H1 (cell line): ENCODE results near the gene GPSM1. TPM values are rescaled to one million over a fixed set of nuclear protein-coding genes. Genes with fewer than 3 reads are reported as not detected.
A peak's percentile ranks its signal among the peaks of the same experiment; 100 is the strongest.

ENCODE experiments used
- CTCF ChIA-PET: fragments of 300-600 bp; sonication (Branson Sonifier 250); formaldehyde crosslinking; loops from one replicate; lab custom pipeline; 2021; ENCODE audit not compliant: partially characterized antibody; lab: Charles Lee
- POLR2A ChIA-PET: fragments of 300-600 bp; sonication (Branson Sonifier 250); formaldehyde crosslinking; loops from one replicate; lab custom pipeline; 2021; ENCODE audit warnings: inconsistent platforms; ENCODE audit not compliant: partially characterized antibody; lab: Charles Lee
- DNase-seq, 2 experiments: peaks; one replicate each; pipeline versions ENCODE4 v3.0.0 to v3.0.0-alpha.2; 2010 to 2022; ENCODE audit warnings: low spot score in 2 of 2, low read depth in 1 of 2, mixed read lengths in 1 of 2
- FAIRE-seq: peaks from 2 replicates; lab custom pipeline; 2011; peaks lifted over from hg19 to GRCh38; lab: Jason Lieb, UNC
- H2AFZ ChIP-seq: 2 replicates; pipeline ENCODE4 v1.8.1; 2012; ENCODE audit warnings: low read length, inconsistent platforms
- H2AK5ac ChIP-seq: 2 replicates; pipeline ENCODE4 v1.6.1; 2013; ENCODE audit warnings: low read depth, low read length
- H2BK120ac ChIP-seq: replicated peaks from 2 replicates; pipeline ENCODE3; 2013; ENCODE audit warnings: low read depth, low read length, inconsistent platforms
- H2BK12ac ChIP-seq: 2 replicates; pipeline ENCODE4 v1.6.1; 2013; ENCODE audit warnings: low read depth, low read length
- H2BK15ac ChIP-seq: 2 replicates; pipeline ENCODE4 v1.6.1; 2013; ENCODE audit warnings: low read length
- H2BK20ac ChIP-seq: 2 replicates; pipeline ENCODE4 v1.6.1; 2013; ENCODE audit warnings: low read length
- H2BK5ac ChIP-seq: 2 replicates; pipeline ENCODE4 v1.6.1; 2013; ENCODE audit warnings: low read depth, low read length
- H3K14ac ChIP-seq: 2 replicates; pipeline ENCODE4 v1.6.1; 2013; ENCODE audit warnings: inconsistent platforms; ENCODE audit not compliant: insufficient read length
- H3K18ac ChIP-seq: 2 replicates; pipeline ENCODE4 v1.6.1; 2013; ENCODE audit warnings: low read length; ENCODE audit errors: extremely low read depth
- H3K23ac ChIP-seq: 2 replicates; pipeline ENCODE4 v1.6.1; 2013; ENCODE audit warnings: inconsistent platforms; ENCODE audit not compliant: insufficient read length
- H3K23me2 ChIP-seq: 2 replicates; pipeline ENCODE4 v1.6.1; 2013; ENCODE audit warnings: low read depth, low read length
- H3K27ac ChIP-seq: 2 replicates; pipeline ENCODE4 v1.6.1; 2011; ENCODE audit warnings: low read depth, low read length, inconsistent platforms
- H3K27me3 ChIP-seq, 4 experiments: replicated peaks in 1 of 4; 1 replicate in 1 of 4; 2 replicates in 3 of 4; pipeline versions ENCODE4 v1.6.1 to v1.8.1; 2011 to 2013; ENCODE audit warnings: low read length in 3 of 4, mild to moderate bottlenecking in 3 of 4, inconsistent platforms in 2 of 4, mixed read lengths in 2 of 4, moderate library complexity in 1 of 4; ENCODE audit not compliant: control insufficient read depth in 3 of 4, insufficient read depth in 3 of 4; ENCODE audit errors: extremely low read depth in 1 of 4
- H3K36me3 ChIP-seq, 4 experiments: 2 replicates each; pipeline versions ENCODE4 v1.6.1 to v1.8.1; 2011 to 2013; ENCODE audit warnings: mild to moderate bottlenecking in 4 of 4, low read length in 3 of 4, moderate library complexity in 2 of 4, control low read depth in 1 of 4, inconsistent platforms in 1 of 4; ENCODE audit not compliant: insufficient read depth in 4 of 4, control insufficient read depth in 2 of 4
- H3K4ac ChIP-seq: replicated peaks from 2 replicates; pipeline ENCODE3; 2013; ENCODE audit warnings: low read length, low read depth, mixed read lengths, inconsistent platforms; ENCODE audit not compliant: insufficient read length
- H3K4me1 ChIP-seq, 4 experiments: replicated peaks in 1 of 4; 1 replicate in 1 of 4; 2 replicates in 3 of 4; pipeline versions ENCODE4 v1.6.1 to v1.8.1; 2011 to 2013; ENCODE audit warnings: low read length in 3 of 4, inconsistent platforms in 2 of 4, mixed read lengths in 1 of 4; ENCODE audit not compliant: insufficient read depth in 4 of 4, control insufficient read depth in 3 of 4
- H3K4me2 ChIP-seq, 2 experiments: 2 replicates each; pipeline versions ENCODE4 v1.6.1 to v1.8.1; 2011 to 2013; ENCODE audit warnings: low read depth in 2 of 2, low read length in 2 of 2, control low read depth in 1 of 2, inconsistent platforms in 1 of 2, mild to moderate bottlenecking in 1 of 2; ENCODE audit not compliant: insufficient read depth in 1 of 2
- H3K4me3 ChIP-seq, 4 experiments: fragments of 200-600, 300-600 bp in 1 of 4; sonication (generic), shearing (Covaris generic), sonication (Bioruptor Twin) in 1 of 4; 2 replicates each; pipeline versions ENCODE4 v1.5.1 to v1.8.1; 2011 to 2016; ENCODE audit warnings: low read length in 4 of 4, low read depth in 3 of 4, control low read depth in 2 of 4, inconsistent platforms in 2 of 4, mild to moderate bottlenecking in 2 of 4, mixed read lengths in 1 of 4, moderate library complexity in 1 of 4; ENCODE audit not compliant: insufficient read depth in 2 of 4; ENCODE audit errors: extremely low read depth in 1 of 4
- H3K56ac ChIP-seq: replicated peaks from 2 replicates; pipeline ENCODE3; 2013; ENCODE audit warnings: low read depth, mild to moderate bottlenecking, mixed read lengths, low read length, inconsistent platforms; ENCODE audit not compliant: insufficient read length
- H3K79me1 ChIP-seq: 2 replicates; pipeline ENCODE4 v1.6.1; 2013; ENCODE audit warnings: low read depth, low read length, control low read depth
- H3K79me2 ChIP-seq, 2 experiments: 2 replicates each; pipeline versions ENCODE4 v1.6.1 to v1.8.1; 2012 to 2013; ENCODE audit warnings: low read length in 2 of 2, mild to moderate bottlenecking in 2 of 2, inconsistent platforms in 1 of 2; ENCODE audit not compliant: insufficient read depth in 2 of 2, control insufficient read depth in 1 of 2
- H3K9ac ChIP-seq, 4 experiments: replicated peaks in 1 of 4; 1 replicate in 1 of 4; 2 replicates in 3 of 4; pipeline versions ENCODE4 v1.6.1 to v1.8.1; 2011 to 2013; ENCODE audit warnings: low read depth in 3 of 4, low read length in 3 of 4, control low read depth in 2 of 4, mild to moderate bottlenecking in 2 of 4, moderate library complexity in 2 of 4, inconsistent platforms in 1 of 4; ENCODE audit errors: extremely low read depth in 1 of 4
- H3K9me3 ChIP-seq, 2 experiments: 2 replicates each; pipeline versions ENCODE4 v1.6.1 to v1.8.1; 2012 to 2013; ENCODE audit warnings: mild to moderate bottlenecking in 2 of 2, moderate library complexity in 2 of 2, control low read depth in 1 of 2, inconsistent platforms in 1 of 2, low read depth in 1 of 2, low read length in 1 of 2, mixed read lengths in 1 of 2; ENCODE audit not compliant: insufficient read depth in 2 of 2
- H4K20me1 ChIP-seq, 2 experiments: replicated peaks in 1 of 2; 2 replicates each; pipeline versions ENCODE3 to v1.8.1; 2011 to 2013; ENCODE audit warnings: inconsistent platforms in 2 of 2, low read length in 2 of 2, mild to moderate bottlenecking in 1 of 2; ENCODE audit not compliant: insufficient read depth in 2 of 2, control insufficient read depth in 1 of 2
- H4K5ac ChIP-seq: 2 replicates; pipeline ENCODE4 v1.6.1; 2013; ENCODE audit warnings: low read length, low read depth, mixed read lengths, inconsistent platforms; ENCODE audit not compliant: insufficient read length
- H4K8ac ChIP-seq: 2 replicates; pipeline ENCODE4 v1.8.0; 2013; ENCODE audit warnings: mild to moderate bottlenecking, moderate library complexity, low read length, inconsistent platforms; ENCODE audit not compliant: insufficient read depth; ENCODE audit errors: extremely low read depth
- H4K91ac ChIP-seq: replicated peaks from 2 replicates; pipeline ENCODE3; 2013; ENCODE audit warnings: low read length, mixed read lengths, inconsistent platforms; ENCODE audit not compliant: insufficient read length
- SIN3A ChIP-seq, 2 experiments: IDR thresholded peaks in 1 of 2; conservative IDR thresholded peaks in 1 of 2; 2 replicates each; pipeline ENCODE4 v1.6.1; 2011 to 2012; ENCODE audit warnings: low read length in 2 of 2, improper control_type of control experiment in 1 of 2, low read depth in 1 of 2, mild to moderate bottlenecking in 1 of 2
- YY1 ChIP-seq: IDR thresholded peaks from 2 replicates; pipeline ENCODE4 v1.6.1; 2011; ENCODE audit warnings: low read depth, mild to moderate bottlenecking, low read length
- WGBS, 2 experiments: shearing (Covaris generic) in 1 of 2; methylation state at CpG; one replicate each; pipeline versions ENCODE4 v1.1.6 to v1.1.7; 2013 to 2015; ENCODE audit warnings: low lambda C conversion rate in 2 of 2, mixed read lengths in 2 of 2, inconsistent platforms in 1 of 2, low coverage in 1 of 2, missing lambda C conversion rate in 1 of 2; ENCODE audit not compliant: insufficient replicate concordance in 2 of 2, insufficient coverage in 1 of 2, insufficient read length in 1 of 2; ENCODE audit errors: extremely low coverage in 1 of 2, missing lambda C conversion rate in 1 of 2; 5-methylcytosine and 5-hydroxymethylcytosine counted together
- polyA plus RNA-seq, 7 experiments: library from polyadenylated mRNA; depleted of rRNA in 3 of 7; stranded (reverse) in 5 of 7; unstranded in 2 of 7; fragments of >200 nt in 5 of 7; fragments of 200-250 nt in 2 of 7; gene quantifications; 1 replicate in 5 of 7; 2 replicates in 1 of 7; 4 replicates in 1 of 7; pipeline versions ENCODE4 v1.2.1 to v1.2.3, GENCODE V29; 2011 to 2013; ENCODE audit warnings: missing spikeins in 2 of 7, mixed read lengths in 2 of 7
- total RNA-seq: library from RNA; stranded (reverse); fragmentation: NEBNext Ultra II Directional; extraction: Animal tissue kit (Norgen Biotek cat#: 25700); gene quantifications from 2 replicates; pipeline ENCODE4 v1.2.1, GENCODE V29; 2021

Gene GPSM1
- total and polyA plus RNA-seq, 2 of the 8 experiments (the other 6 are each of a cell fraction or from before 2014, with no cell fraction given), result 12.8 to 18.0 TPM

GRCh38 chr9:136295542-136296433 is 31.6 kb upstream of the GPSM1 start:
- H3K27me3 ChIP-seq, result no peaks in the 10 kb centered on the region
- H2BK20ac ChIP-seq, result no peak overlapping the region
- H3K4me1 ChIP-seq, result no peaks in the 10 kb centered on the region; a peak in 1 of 7 replicates
- no peak overlapping the region for H2BK15ac ChIP-seq
- no peak for FAIRE-seq
- ChIA-PET POLR2A (interaction anchor here (1.6 kb wide), 1 partner anchor 34 kb away, joined by 4 read pairs; no protein-coding TSS in a partner anchor), CTCF (interaction anchor here (0.7 to 2.1 kb wide), 5 partner anchors 12 to 157 kb away, joined by 3 to 10 read pairs (median 3); no protein-coding TSS in a partner anchor)
- H2AFZ ChIP-seq, result no peak overlapping the region
- no peak overlapping the region for H2AK5ac ChIP-seq
- no peak overlapping the region for H3K4ac ChIP-seq
- H2BK5ac ChIP-seq, result no peak overlapping the region
- no peak overlapping the region for H3K4me2 ChIP-seq
- H4K20me1 ChIP-seq, result peaks cover 0 to 15% of the 10 kb centered on the region in 2 experiments
- H4K8ac ChIP-seq, result no peak overlapping the region
- no peak overlapping the region for H3K23ac ChIP-seq
- H3K9me3 ChIP-seq, result peaks cover 4 to 10% of the 10 kb centered on the region in 2 experiments; a peak in 2 of 4 replicates
- H3K4me3 ChIP-seq, result no peak overlapping the region
- 91% methylated on average over 37 of the region's 37 CpGs; no CpG with 5 or more reads in 1 of the 2 experiments for WGBS, 2 experiments
- H2BK120ac ChIP-seq, result no peak overlapping the region
- no peaks in the 10 kb centered on the region for H3K79me1 ChIP-seq
- no peak overlapping the region for H3K56ac ChIP-seq
- no peaks in the 10 kb centered on the region for H3K79me2 ChIP-seq
- no peak overlapping the region for H3K14ac ChIP-seq
- H3K27ac ChIP-seq, result no peak overlapping the region
- no peak for DNase-seq
- H3K9ac ChIP-seq, result no peak overlapping the region
- no peak overlapping the region for H3K18ac ChIP-seq
- H3K36me3 ChIP-seq, result no peaks in the 10 kb centered on the region; a peak in 1 of 8 replicates
- H2BK12ac ChIP-seq, result 0 out of 2 replicates have a peak overlapping the region, but pooled peaks have one; percentile 17
- H4K91ac ChIP-seq, result no peak overlapping the region
- TF ChIP-seq YY1, result no peak
- no peak for TF ChIP-seq SIN3A (conservative IDR thresholded peaks at IDR 0.05 in 1 of 2, IDR thresholded peaks at IDR 0.05 in 1 of 2; ENCODE audit: low read depth in 1 of 2, low read length in 2 of 2)
- TF ChIP-seq, all 59 proteins: peak for 0
- Histone ChIP-seq H4K5ac (no peak overlapping the region), H3K23me2 (peaks cover 11% of the 10 kb centered on the region; the same call in 1 of the 2 replicates)
